H1 (cell line): ENCODE measurements around the gene FAM47A.

Experiments used
- BCL11A ChIP-seq, 2 experiments: IDR thresholded peaks; one replicate each; pipeline ENCODE4 v1.6.1; 2011; ENCODE audit warnings: low read depth in 2 of 2, low read length in 2 of 2, mild to moderate bottlenecking in 2 of 2
- CBX5 ChIP-seq: fragments of 300-800, 300-1000 bp; sonication (generic); IDR thresholded peaks from 2 replicates; pipeline ENCODE4 v1.7.1; 2016; ENCODE audit warnings: antibody characterized with exemption, low read length, low read depth
- EGR1 ChIP-seq: IDR thresholded peaks from 2 replicates; pipeline ENCODE4 v1.6.1; 2011; ENCODE audit warnings: low read depth, low read length, borderline replicate concordance
- EP300 ChIP-seq, 2 experiments: IDR thresholded peaks; 1 replicate in 1 of 2; 2 replicates in 1 of 2; pipeline ENCODE4 v1.6.1; 2011 to 2012; ENCODE audit warnings: low read depth in 2 of 2, low read length in 2 of 2, mild to moderate bottlenecking in 2 of 2, borderline replicate concordance in 1 of 2, inconsistent platforms in 1 of 2, moderate library complexity in 1 of 2
- EZH2 ChIP-seq: fragments of 200-600 bp; sonication (generic); IDR thresholded peaks from 2 replicates; pipeline ENCODE4 v1.7.1; 2012; ENCODE audit warnings: low read depth, mild to moderate bottlenecking, moderate library complexity, low read length, inconsistent platforms; ENCODE audit not compliant: severe bottlenecking
- HDAC2 ChIP-seq, 2 experiments: fragments of 300-600 bp in 1 of 2; sonication (generic) in 1 of 2; IDR thresholded peaks; 2 replicates each; pipeline ENCODE4 v1.6.1; 2011 to 2012; ENCODE audit warnings: low read depth in 2 of 2, low read length in 2 of 2, mild to moderate bottlenecking in 2 of 2, moderate library complexity in 2 of 2, borderline replicate concordance in 1 of 2, inconsistent platforms in 1 of 2
- KDM1A ChIP-seq: fragments of 200-600, 300-600 bp; sonication (generic); IDR thresholded peaks from 2 replicates; pipeline ENCODE4 v1.7.1; 2016; ENCODE audit warnings: mild to moderate bottlenecking, low read length, borderline replicate concordance
- POLR2A ChIP-seq, 2 experiments: IDR thresholded peaks; 1 replicate in 1 of 2; 2 replicates in 1 of 2; pipeline ENCODE4 v1.6.1; 2011; ENCODE audit warnings: low read depth in 2 of 2, low read length in 2 of 2, mild to moderate bottlenecking in 2 of 2; ENCODE audit errors: control extremely low read depth in 1 of 2
- RFX5 ChIP-seq: IDR thresholded peaks from 2 replicates; pipeline ENCODE4 v1.6.1; 2011; ENCODE audit warnings: low read depth, low read length, improper control_type of control experiment, borderline replicate concordance
- TCF12 ChIP-seq: IDR thresholded peaks from 2 replicates; pipeline ENCODE4 v1.6.1; 2011; ENCODE audit warnings: low read depth, mild to moderate bottlenecking, low read length
- TF ChIP-seq, protein P1 (sequence below), 3 experiments: IDR thresholded peaks; 1 replicate in 2 of 3; 2 replicates in 1 of 3; pipeline versions ENCODE4 v1.5.1 to v1.6.1; 2011; ENCODE audit warnings: low read length in 3 of 3, mild to moderate bottlenecking in 3 of 3, inconsistent platforms in 2 of 3, low read depth in 1 of 3, moderate library complexity in 1 of 3; ENCODE audit not compliant: insufficient read depth in 1 of 3; ENCODE audit errors: control extremely low read depth in 1 of 3
- TF ChIP-seq, protein P2 (sequence below): IDR thresholded peaks from 2 replicates; pipeline ENCODE4 v1.6.1; 2012; ENCODE audit warnings: inconsistent platforms
- TF ChIP-seq, protein P3 (sequence below): IDR thresholded peaks from 2 replicates; pipeline ENCODE4 v1.6.1; 2012; ENCODE audit warnings: low read length, inconsistent platforms
- TF ChIP-seq, protein P4 (sequence below): IDR thresholded peaks from 2 replicates; pipeline ENCODE4 v1.6.1; 2011; ENCODE audit warnings: low read depth, mild to moderate bottlenecking, low read length; ENCODE audit not compliant: insufficient read depth

DNA sequence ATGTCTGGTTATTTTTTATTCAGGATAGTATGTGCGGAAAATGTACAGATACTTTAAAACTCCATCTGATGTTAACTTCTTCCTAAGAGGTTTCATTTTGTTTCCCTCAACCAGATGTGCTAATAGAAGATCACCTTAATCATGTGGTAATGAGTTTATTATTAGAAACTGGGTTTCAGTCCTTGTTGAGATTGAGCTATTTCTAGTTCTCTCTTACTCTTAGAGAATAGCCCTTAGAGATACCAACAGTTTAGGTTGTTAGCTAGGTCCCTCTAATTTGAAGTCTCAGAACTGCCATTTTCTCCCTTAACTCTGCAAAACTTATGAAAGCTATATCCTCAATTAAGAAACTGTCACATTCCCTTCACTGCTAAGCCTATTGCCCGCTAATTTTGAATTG lies 13.0 kb downstream of the FAM47A start:
- TF ChIP-seq, protein P1, sequence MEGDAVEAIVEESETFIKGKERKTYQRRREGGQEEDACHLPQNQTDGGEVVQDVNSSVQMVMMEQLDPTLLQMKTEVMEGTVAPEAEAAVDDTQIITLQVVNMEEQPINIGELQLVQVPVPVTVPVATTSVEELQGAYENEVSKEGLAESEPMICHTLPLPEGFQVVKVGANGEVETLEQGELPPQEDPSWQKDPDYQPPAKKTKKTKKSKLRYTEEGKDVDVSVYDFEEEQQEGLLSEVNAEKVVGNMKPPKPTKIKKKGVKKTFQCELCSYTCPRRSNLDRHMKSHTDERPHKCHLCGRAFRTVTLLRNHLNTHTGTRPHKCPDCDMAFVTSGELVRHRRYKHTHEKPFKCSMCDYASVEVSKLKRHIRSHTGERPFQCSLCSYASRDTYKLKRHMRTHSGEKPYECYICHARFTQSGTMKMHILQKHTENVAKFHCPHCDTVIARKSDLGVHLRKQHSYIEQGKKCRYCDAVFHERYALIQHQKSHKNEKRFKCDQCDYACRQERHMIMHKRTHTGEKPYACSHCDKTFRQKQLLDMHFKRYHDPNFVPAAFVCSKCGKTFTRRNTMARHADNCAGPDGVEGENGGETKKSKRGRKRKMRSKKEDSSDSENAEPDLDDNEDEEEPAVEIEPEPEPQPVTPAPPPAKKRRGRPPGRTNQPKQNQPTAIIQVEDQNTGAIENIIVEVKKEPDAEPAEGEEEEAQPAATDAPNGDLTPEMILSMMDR (IDR thresholded peaks at IDR 0.05; ENCODE audit: control extremely low read depth in 1 of 3, insufficient read depth in 1 of 3, low read depth in 1 of 3, low read length in 3 of 3) = no peak
- TF ChIP-seq, protein P2, sequence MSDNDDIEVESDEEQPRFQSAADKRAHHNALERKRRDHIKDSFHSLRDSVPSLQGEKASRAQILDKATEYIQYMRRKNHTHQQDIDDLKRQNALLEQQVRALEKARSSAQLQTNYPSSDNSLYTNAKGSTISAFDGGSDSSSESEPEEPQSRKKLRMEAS = no peak
- TF ChIP-seq EZH2 = no peak
- TF ChIP-seq EGR1 = no peak
- no peak for TF ChIP-seq EP300 (IDR thresholded peaks at IDR 0.05; ENCODE audit: borderline replicate concordance in 1 of 2, low read depth in 2 of 2, low read length in 2 of 2)
- no peak for TF ChIP-seq TCF12
- TF ChIP-seq, protein P3, sequence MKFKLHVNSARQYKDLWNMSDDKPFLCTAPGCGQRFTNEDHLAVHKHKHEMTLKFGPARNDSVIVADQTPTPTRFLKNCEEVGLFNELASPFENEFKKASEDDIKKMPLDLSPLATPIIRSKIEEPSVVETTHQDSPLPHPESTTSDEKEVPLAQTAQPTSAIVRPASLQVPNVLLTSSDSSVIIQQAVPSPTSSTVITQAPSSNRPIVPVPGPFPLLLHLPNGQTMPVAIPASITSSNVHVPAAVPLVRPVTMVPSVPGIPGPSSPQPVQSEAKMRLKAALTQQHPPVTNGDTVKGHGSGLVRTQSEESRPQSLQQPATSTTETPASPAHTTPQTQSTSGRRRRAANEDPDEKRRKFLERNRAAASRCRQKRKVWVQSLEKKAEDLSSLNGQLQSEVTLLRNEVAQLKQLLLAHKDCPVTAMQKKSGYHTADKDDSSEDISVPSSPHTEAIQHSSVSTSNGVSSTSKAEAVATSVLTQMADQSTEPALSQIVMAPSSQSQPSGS = no peak
- TF ChIP-seq, protein P4, sequence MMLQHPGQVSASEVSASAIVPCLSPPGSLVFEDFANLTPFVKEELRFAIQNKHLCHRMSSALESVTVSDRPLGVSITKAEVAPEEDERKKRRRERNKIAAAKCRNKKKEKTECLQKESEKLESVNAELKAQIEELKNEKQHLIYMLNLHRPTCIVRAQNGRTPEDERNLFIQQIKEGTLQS = no peak
- TF ChIP-seq POLR2A (IDR thresholded peaks at IDR 0.05; ENCODE audit: control extremely low read depth in 1 of 2, low read depth in 2 of 2, low read length in 2 of 2) = no peak
- no peak for TF ChIP-seq RFX5
- no peak for TF ChIP-seq HDAC2 (IDR thresholded peaks at IDR 0.05; ENCODE audit: borderline replicate concordance in 1 of 2, low read depth in 2 of 2, low read length in 2 of 2)
- no peak for TF ChIP-seq BCL11A (IDR thresholded peaks at IDR 0.05; ENCODE audit: low read depth in 2 of 2, low read length in 2 of 2)
- no peak for TF ChIP-seq CBX5
- no peak for TF ChIP-seq KDM1A
